Stomach (tissue), 19 donors: ENCODE data around the gene LOXL3. TPM values are rescaled to one million over a fixed set of nuclear protein-coding genes. Genes with fewer than 3 reads are reported as not detected.
A peak's percentile ranks its signal among the peaks of the same experiment; 100 is the strongest.

Experiments used
- DNase-seq, 2 donors: peaks; one replicate each; pipeline versions ENCODE4 v3.0.0 to v3.0.0-alpha.2; 2013 to 2019
- H3K27ac ChIP-seq, 5 donors: fragments of 200-600 bp in 4 of 5; sonication (generic) in 4 of 5; one replicate each; pipeline ENCODE4 v1.5.1; 2013 to 2019; ENCODE audit warnings: mild to moderate bottlenecking in 1 of 5, moderate library complexity in 1 of 5
- H3K27me3 ChIP-seq, 3 donors: fragments of 200-600 bp; sonication (generic); one replicate each; pipeline ENCODE4 v1.5.1; 2017 to 2019; ENCODE audit warnings: mixed run types in 1 of 3
- H3K36me3 ChIP-seq, 4 donors: fragments of 200-600 bp; sonication (generic); 1 replicate in 3 of 4; 2 replicates in 1 of 4; pipeline ENCODE4 v1.5.1; 2016 to 2019
- H3K4me1 ChIP-seq, 4 donors: fragments of 200-600 bp; sonication (generic); one replicate each; pipeline ENCODE4 v1.5.1; 2016 to 2019
- H3K4me3 ChIP-seq, 4 donors: fragments of 200-600 bp; sonication (generic) in 3 of 4; one replicate each; pipeline ENCODE4 v1.5.1; 2016 to 2019; ENCODE audit warnings: mild to moderate bottlenecking in 1 of 4
- H3K9me3 ChIP-seq, 4 donors: fragments of 200-600 bp; sonication (generic); one replicate each; pipeline ENCODE4 v1.5.1; 2016 to 2019
- CTCF ChIP-seq, 7 experiments: fragments of 450-650 bp in 4 of 7; fragments of 200-600 bp in 3 of 7; sonication (generic) in 3 of 7; IDR thresholded peaks; one replicate each; pipeline ENCODE4 v1.5.1; 2016 to 2019; ENCODE audit warnings: antibody characterized with exemption in 7 of 7, control low read depth in 2 of 7, mild to moderate bottlenecking in 1 of 7
- EP300 ChIP-seq: sonication (generic); formaldehyde crosslinking; IDR thresholded peaks from one replicate; pipeline ENCODE4 v1.6.1; 2017; ENCODE audit warnings: antibody characterized with exemption
- POLR2A ChIP-seq, 4 donors: fragments of 450-650 bp; IDR thresholded peaks; one replicate each; pipeline ENCODE4 v1.6.1; 2016; ENCODE audit warnings: antibody characterized with exemption in 4 of 4, control low read depth in 2 of 4, mild to moderate bottlenecking in 1 of 4, moderate library complexity in 1 of 4
- POLR2AphosphoS5 ChIP-seq, 3 donors: sonication (generic); formaldehyde crosslinking; IDR thresholded peaks; one replicate each; pipeline ENCODE4 v1.6.1; 2016; ENCODE audit warnings: antibody characterized with exemption in 3 of 3
- WGBS, 5 donors: extraction: QIAGEN DNeasy Blood & Tissue Kit in 3 of 5; methylation state at CpG; one replicate each; pipeline versions ENCODE4 v1.1.5 to v1.1.7; 2013 to 2018; 5-methylcytosine and 5-hydroxymethylcytosine counted together
- intact Hi-C: fragments of 100-400 bp; cut with DNase I; formaldehyde crosslinking; loops from one replicate; pipeline ENCODE4 v1.15.1; 2023; ENCODE audit warnings: low total_unique reads
- long read RNA-seq, 10 donors: transcript quantifications; one replicate each; lab custom pipeline, GENCODE V29; 2026
- polyA plus RNA-seq, 3 donors: library from polyadenylated mRNA; stranded (reverse); fragments of 200-250 nt; gene quantifications; one replicate each; pipeline ENCODE4 v1.2.3, GENCODE V29; 2013
- total RNA-seq, 5 donors: library from RNA; depleted of rRNA; stranded (reverse); fragments of >200 nt; gene quantifications; one replicate each; pipeline versions ENCODE4 v1.1.0 to v1.2.3, GENCODE V29; 2014 to 2016
- donor health status: healthy with polysubstance abuse.
- donor health status: Bipolar disorder and iron deficiency.
- donor health status: healthy.

Gene LOXL3
- total RNA-seq (10 to 100 TPM in 2 of 5 donors, 1 to 10 TPM in 2, under 1 TPM in 1; 0.89 to 49.0 (median 5.0) TPM), polyA plus RNA-seq (1 to 10 TPM in 2 of 3 donors, under 1 TPM in 1; 0.76 to 1.6 (median 1.1) TPM)
- long read RNA-seq, donor 1, partial matches to known transcripts = 0 of 2 reads
- long read RNA-seq, donor 1, other reads (novel, unspliced or antisense) = 0 of 2 reads
- long read RNA-seq, donor 2, partial matches to known transcripts = 0 of 2 reads
- long read RNA-seq, donor 2, other reads (novel, unspliced or antisense) = 0 of 2 reads
- long read RNA-seq, donor 3 = 0 reads
- long read RNA-seq, donor 4 = 0 reads
- long read RNA-seq, donor 5, transcript LOXL3-201 (14 exons, 3,502 nt) = major isoform, 5 of 6 reads
- long read RNA-seq, donor 5, partial matches to known transcripts = 0 of 6 reads
- long read RNA-seq, donor 5, other reads (novel, unspliced or antisense) = 0 of 6 reads
- long read RNA-seq, donor 6 = 0 reads
- long read RNA-seq, donor 7, partial matches to known transcripts = 5 of 8 reads
- long read RNA-seq, donor 7, other reads (novel, unspliced or antisense) = 0 of 8 reads
- long read RNA-seq, donor 8 = 0 reads
- long read RNA-seq, donor 9 = 0 reads
- long read RNA-seq, donor 10 = 0 reads

GRCh38 chr2:74553892-74554819 lies at the start of gene LOXL3, which contains the start of gene DOK1:
TSS of gene LOXL3 (minus strand) at chr2:74553942. CDS start at chr2:74552634, 1,308 bp downstream.
TSS of gene DOK1 (plus strand) at chr2:74554720. CDS start at chr2:74554755, 35 bp downstream.
- WGBS, 5 donors = 0 to 1% (median 1%) methylated on average over 20 to 73 of the region's 73 CpGs
- intact Hi-C loops = no loop called here
- peak within 1 kb of the TSS; percentile 88 to 94 (median 91) for H3K27ac ChIP-seq
- peaks cover 7 to 74% (median 49%) of the 10 kb centered on the region in 4 donors for H3K4me1 ChIP-seq
- peaks cover 8 to 14% (median 10%) of the 10 kb centered on the region in 4 donors for H3K36me3 ChIP-seq
- DNase-seq = peak; percentile 90 to 96
- H3K4me3 ChIP-seq = peak within 1 kb of the TSS; percentile 78 to 85 (median 80)
- no peaks in the 10 kb centered on the region for H3K27me3 ChIP-seq
- H3K9me3 ChIP-seq = no peaks in the 10 kb centered on the region
- TF ChIP-seq CTCF (IDR thresholded peaks at IDR 0.05) = no peak
- peak in 2 of 3 donors; percentile 45 to 51 for TF ChIP-seq POLR2AphosphoS5 (IDR thresholded peaks at IDR 0.05)
- TF ChIP-seq EP300 = no peak

GRCh38 chr2:74602586-74603281 lies 49.0 kb upstream of the LOXL3 start:
- intact Hi-C loops = no loop called here
- Histone ChIP-seq H3K27me3 (peaks cover 0 to 45% (median 4%) of the 10 kb centered on the region in 3 donors), H3K4me1 (no peaks in the 10 kb centered on the region), H3K27ac (no peak overlapping the region), H3K9me3 (no peaks in the 10 kb centered on the region), H3K36me3 (no peaks in the 10 kb centered on the region), H3K4me3 (no peak overlapping the region)
- no peak for DNase-seq
- TF ChIP-seq CTCF (IDR thresholded peaks at IDR 0.05) (no peak), POLR2A (IDR thresholded peaks at IDR 0.05) (no peak), EP300 (no peak), POLR2AphosphoS5 (IDR thresholded peaks at IDR 0.05) (no peak)
- WGBS, 5 donors = 50 to 65% (median 57%) methylated on average over 1 of the region's 1 CpG

GRCh38 chr2:74599676-74600075 lies 45.9 kb upstream of the LOXL3 start:
- no peak for DNase-seq
- H3K9me3 ChIP-seq = no peaks in the 10 kb centered on the region
- TF ChIP-seq EP300 (no peak), POLR2AphosphoS5 (IDR thresholded peaks at IDR 0.05) (no peak), POLR2A (IDR thresholded peaks at IDR 0.05) (no peak), CTCF (IDR thresholded peaks at IDR 0.05) (no peak)
- no peak overlapping the region for H3K4me3 ChIP-seq
- H3K36me3 ChIP-seq = no peaks in the 10 kb centered on the region
- intact Hi-C loops = no loop called here
- H3K27ac ChIP-seq = no peak overlapping the region
- H3K27me3 ChIP-seq = peaks cover 0 to 47% (median 4%) of the 10 kb centered on the region in 3 donors
- H3K4me1 ChIP-seq = no peaks in the 10 kb centered on the region
- WGBS, 5 donors = 49 to 58% (median 52%) methylated on average over 3 of the region's 3 CpGs
